UCSD-AML1 (cell line): Measurements from ENCODE around the gene B9D2.
A peak's percentile ranks its signal among the peaks of the same experiment; 100 is the strongest.
"Not testable (repeated sequence)": the region's sequence is repeated elsewhere in the genome, so short reads cannot be mapped to it uniquely, and the experiment has no call there.

Experiments
- DNase-seq: peaks from one replicate; lab custom pipeline; 2025; ENCODE audit not compliant: unreplicated experiment; lab: John Stamatoyannopoulos, UW

B9D2 gene

GRCh38 chr19:41392775-41393174 lies 28.8 kb upstream of the B9D2 start:
- DNase-seq = no peak

- no peak for DNase-seq
Observed at GRCh38 chr19:41391618-41392017, 27.7 kb upstream of the B9D2 start.

- no peak for DNase-seq
Observed at GRCh38 chr19:41386442-41386841, 22.5 kb upstream of the B9D2 start.

GRCh38 chr19:41384351-41384750 lies 20.4 kb upstream of the B9D2 start:
- DNase-seq = no peak

- not testable (repeated sequence) for DNase-seq
Observed at GRCh38 chr19:41381536-41381935, 17.6 kb upstream of the B9D2 start.

- no peak for DNase-seq
Observed at GRCh38 chr19:41377977-41378709, 14.2 kb upstream of the B9D2 start.

- DNase-seq = no peak
Observed at GRCh38 chr19:41376998-41377365, 13.0 kb upstream of the B9D2 start.

GRCh38 chr19:41376241-41376997 lies 12.5 kb upstream of the B9D2 start, which contains the start of gene TMEM91:
Gene TMEM91 (plus strand): TSS chr19:41376533. CDS start chr19:41378310, 1,777 bp downstream.
- no peak for DNase-seq

- no peak for DNase-seq
Observed at GRCh38 chr19:41373993-41374392, 10.0 kb upstream of the B9D2 start.

- DNase-seq = no peak
Observed at GRCh38 chr19:41372501-41372900, 8.6 kb upstream of the B9D2 start.

GRCh38 chr19:41371541-41371940 lies 7.6 kb upstream of the B9D2 start:
- no peak for DNase-seq

- not testable (repeated sequence) for DNase-seq
Observed at GRCh38 chr19:41371119-41371518, 7.2 kb upstream of the B9D2 start.

- no peak for DNase-seq
Observed at GRCh38 chr19:41369769-41370168, 5.8 kb upstream of the B9D2 start.

- peak; percentile 42 for DNase-seq
Observed at GRCh38 chr19:41367848-41368301, 3.9 kb upstream of the B9D2 start.

GRCh38 chr19:41366089-41366488 lies 2.1 kb upstream of the B9D2 start:
- no peak for DNase-seq

GRCh38 chr19:41364524-41365391 lies 809 bp upstream of the B9D2 start:
- no peak for DNase-seq

- DNase-seq = no peak
Observed at GRCh38 chr19:41363371-41363752, 587 bp downstream of the B9D2 start.

- no peak for DNase-seq
Observed at GRCh38 chr19:41362143-41362847, 1.7 kb downstream of the B9D2 start.

- no peak for DNase-seq
Observed at GRCh38 chr19:41359741-41360140, 4.2 kb downstream of the B9D2 start.

GRCh38 chr19:41357746-41358145 lies 6.2 kb downstream of the B9D2 start:
- DNase-seq = no peak
